Fibroblast of the aortic adventitia (primary cell): ENCODE measurements around the gene CCDC187. TPM values are rescaled to one million over a fixed set of nuclear protein-coding genes. Genes with fewer than 3 reads are reported as not detected.

Experiments used
- DNase-seq: peaks from one replicate; pipeline ENCODE4 v3.0.0-alpha.2; 2010; ENCODE audit warnings: low read depth
- H3K4me3 ChIP-seq: 2 replicates; pipeline ENCODE4 v1.5.1; 2011; ENCODE audit warnings: low read depth, mild to moderate bottlenecking, control low read depth, low read length, moderate library complexity
- total RNA-seq: library from RNA; depleted of rRNA; stranded (reverse); fragments of >200 nt; gene quantifications from 2 replicates; pipeline ENCODE4 v1.2.3, GENCODE V29; 2012; ENCODE audit warnings: low replicate concordance
- TF ChIP-seq, protein P1 (sequence below): IDR thresholded peaks from 2 replicates; pipeline ENCODE4 v1.5.1; 2011; ENCODE audit warnings: mild to moderate bottlenecking, low read length, control low read depth, inconsistent platforms; ENCODE audit not compliant: insufficient read depth

CCDC187 gene
- total RNA-seq, 1 donor, result under 0.01 TPM

DNA sequence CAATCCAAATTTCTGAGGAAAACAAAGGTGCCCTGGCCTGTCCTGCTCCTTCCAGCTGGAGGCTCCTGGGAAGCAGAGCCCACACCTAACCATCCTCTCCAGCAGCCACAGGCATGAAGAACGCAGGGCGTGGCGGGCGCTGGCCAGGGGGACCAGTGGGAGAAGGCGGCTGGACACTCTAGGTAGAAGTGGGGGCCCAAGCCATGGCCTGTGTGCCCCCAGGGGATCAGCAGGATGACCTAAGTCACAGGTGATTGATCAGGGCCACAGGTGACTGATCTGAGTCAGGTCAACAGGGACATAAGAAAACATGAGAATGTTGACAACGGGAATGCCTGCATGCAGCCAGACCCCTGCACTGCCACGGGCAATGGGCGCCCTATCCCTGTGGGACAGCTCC is 61.6 kb downstream of the CCDC187 start:
- TF ChIP-seq, protein P1, sequence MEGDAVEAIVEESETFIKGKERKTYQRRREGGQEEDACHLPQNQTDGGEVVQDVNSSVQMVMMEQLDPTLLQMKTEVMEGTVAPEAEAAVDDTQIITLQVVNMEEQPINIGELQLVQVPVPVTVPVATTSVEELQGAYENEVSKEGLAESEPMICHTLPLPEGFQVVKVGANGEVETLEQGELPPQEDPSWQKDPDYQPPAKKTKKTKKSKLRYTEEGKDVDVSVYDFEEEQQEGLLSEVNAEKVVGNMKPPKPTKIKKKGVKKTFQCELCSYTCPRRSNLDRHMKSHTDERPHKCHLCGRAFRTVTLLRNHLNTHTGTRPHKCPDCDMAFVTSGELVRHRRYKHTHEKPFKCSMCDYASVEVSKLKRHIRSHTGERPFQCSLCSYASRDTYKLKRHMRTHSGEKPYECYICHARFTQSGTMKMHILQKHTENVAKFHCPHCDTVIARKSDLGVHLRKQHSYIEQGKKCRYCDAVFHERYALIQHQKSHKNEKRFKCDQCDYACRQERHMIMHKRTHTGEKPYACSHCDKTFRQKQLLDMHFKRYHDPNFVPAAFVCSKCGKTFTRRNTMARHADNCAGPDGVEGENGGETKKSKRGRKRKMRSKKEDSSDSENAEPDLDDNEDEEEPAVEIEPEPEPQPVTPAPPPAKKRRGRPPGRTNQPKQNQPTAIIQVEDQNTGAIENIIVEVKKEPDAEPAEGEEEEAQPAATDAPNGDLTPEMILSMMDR, result no peak
- H3K4me3 ChIP-seq, result no peak overlapping the region
- DNase-seq, result no peak

DNA sequence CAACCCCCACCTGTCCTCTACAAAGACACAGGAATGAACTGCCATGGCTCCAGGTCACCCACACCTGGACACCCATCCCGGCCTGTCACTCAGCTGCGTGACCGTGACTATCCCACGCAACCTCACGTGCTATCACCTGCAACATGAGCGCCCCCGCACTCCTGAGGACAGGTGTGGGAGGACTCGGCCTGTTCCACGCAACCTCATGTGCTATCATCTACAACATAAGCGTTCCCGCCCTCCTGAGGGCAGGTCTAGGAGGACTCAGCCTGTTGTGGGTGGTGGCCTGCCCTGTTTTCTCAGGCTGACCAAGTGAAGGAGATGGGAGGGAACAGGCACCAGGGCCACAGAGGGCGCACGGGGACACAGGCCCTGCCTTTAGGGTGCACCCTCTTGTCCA is 62.4 kb downstream of the CCDC187 start:
- TF ChIP-seq, protein P1, result no peak
- DNase-seq, result no peak
- no peak overlapping the region for H3K4me3 ChIP-seq

DNA sequence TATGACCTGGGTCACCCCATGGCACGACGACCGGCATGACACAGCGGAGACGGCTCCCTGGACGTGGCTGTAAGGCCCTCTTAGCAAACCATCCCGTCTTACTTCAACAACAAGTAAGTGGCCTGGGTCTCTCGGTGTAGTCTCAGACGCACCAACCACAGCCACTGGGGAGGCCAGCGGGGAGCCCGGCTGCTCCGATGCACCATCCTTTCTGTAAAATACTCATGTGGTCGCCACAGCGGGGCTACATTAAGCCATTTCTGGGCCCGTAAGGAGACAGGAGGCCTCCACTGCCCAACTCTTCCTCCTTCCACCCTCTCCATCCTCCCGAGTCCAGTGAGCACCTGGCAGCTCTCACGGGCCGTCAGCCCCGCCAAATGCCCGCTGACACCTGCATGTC is 63.0 kb downstream of the CCDC187 start:
- TF ChIP-seq, protein P1, result no peak
- DNase-seq, result no peak
- no peak overlapping the region for H3K4me3 ChIP-seq

DNA sequence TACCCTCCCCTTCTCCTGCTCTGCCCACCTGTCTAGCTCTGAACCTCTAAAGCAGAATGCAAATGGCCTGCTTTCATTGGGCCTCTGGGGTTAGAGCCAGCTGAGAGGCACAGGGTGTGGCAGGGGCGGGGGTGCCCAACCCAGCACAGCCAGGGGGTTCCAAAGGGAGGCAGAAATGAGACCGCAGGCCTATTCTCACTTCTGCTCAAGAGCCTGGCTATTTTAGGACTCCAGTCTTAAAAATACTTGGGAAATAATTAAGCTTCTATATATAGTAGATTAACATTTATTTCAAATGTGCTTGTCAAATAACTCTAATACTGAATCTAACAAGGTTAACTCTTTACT is 63.9 kb downstream of the CCDC187 start:
- no peak overlapping the region for H3K4me3 ChIP-seq
- TF ChIP-seq, protein P1, result no peak
- no peak for DNase-seq

DNA sequence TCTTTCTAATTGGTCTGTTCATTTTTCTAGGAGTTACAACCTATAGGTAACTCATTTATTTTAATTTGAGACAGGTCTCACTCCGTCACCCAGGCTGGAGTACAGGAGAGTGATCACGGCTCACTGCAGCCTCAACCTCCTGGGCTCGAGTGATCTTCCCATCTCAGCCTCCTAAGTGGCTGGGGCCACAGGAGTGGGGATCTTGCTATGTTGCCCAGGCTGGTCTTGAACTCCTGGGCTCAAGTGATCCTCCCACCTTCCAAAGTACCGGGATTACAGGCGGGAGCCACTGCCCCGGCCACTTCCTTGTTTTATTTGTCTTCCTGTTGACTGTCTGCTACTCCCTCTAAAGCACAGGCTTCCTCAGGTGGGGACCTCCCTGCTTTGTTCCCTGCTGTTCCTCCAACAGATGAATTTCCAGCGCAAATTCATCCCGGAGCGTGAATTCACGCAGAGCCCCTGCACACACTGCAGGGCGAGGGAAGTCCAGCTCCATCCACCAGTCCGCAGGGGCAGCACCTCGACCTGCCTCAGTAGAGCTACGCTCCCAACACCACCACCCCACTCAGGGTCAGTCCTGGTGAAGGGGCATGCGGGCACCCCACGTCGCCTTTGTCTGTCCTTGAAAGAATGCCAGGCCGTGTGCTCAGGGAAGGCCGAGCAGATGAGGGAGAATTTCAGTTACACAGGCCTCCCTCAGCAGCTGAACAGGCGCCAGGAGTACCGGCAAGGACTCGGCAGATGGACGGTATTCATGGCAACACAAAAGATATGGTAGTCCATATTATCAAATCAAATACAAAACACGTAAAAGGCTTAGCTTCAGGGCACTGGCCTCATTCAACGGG is 64.5 kb downstream of the CCDC187 start:
- H3K4me3 ChIP-seq, result no peak overlapping the region
- DNase-seq, result no peak
- TF ChIP-seq, protein P1, result no peak

DNA sequence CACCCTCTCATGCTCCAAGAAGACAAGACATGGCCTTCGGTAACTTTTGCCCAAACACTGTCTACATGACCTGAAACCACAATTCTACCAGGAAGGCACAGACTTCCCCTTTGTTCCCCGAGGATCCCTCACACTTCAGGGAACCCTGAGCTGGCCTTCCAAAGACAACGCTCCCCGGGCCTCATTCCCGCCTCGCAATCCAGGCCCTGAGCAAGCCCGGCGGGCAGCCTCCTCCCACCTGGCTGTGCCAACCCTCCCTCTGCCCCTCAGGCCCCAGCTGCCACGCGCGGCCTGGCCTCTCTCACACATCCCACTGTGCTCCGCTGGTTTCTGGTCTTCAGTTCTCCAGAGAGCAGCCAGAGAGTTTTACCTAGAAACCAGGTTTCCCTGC is 65.6 kb downstream of the CCDC187 start:
- TF ChIP-seq, protein P1, result no peak
- DNase-seq, result no peak
- H3K4me3 ChIP-seq, result no peak overlapping the region
